Neural cell (in vitro differentiated cells): ENCODE data around the gene MGAT5B.

Experiments used
- EP300 ChIP-seq: fragments of 450-650 bp; conservative IDR thresholded peaks from 2 replicates; pipeline ENCODE4 v1.6.1; 2014; ENCODE audit warnings: antibody characterized with exemption, mild to moderate bottlenecking, moderate library complexity; ENCODE audit not compliant: poor library complexity, severe bottlenecking
- EZH2 ChIP-seq: fragments of 200-600, 300-800 bp; shearing (Covaris generic), sonication (generic); IDR thresholded peaks from 2 replicates; pipeline ENCODE4 v1.6.1; 2014; ENCODE audit warnings: antibody characterized with exemption, low read length, borderline replicate concordance, mild to moderate bottlenecking; ENCODE audit not compliant: insufficient read depth, poor library complexity, severe bottlenecking
- MXI1 ChIP-seq: fragments of 450-650 bp; conservative IDR thresholded peaks from 2 replicates; pipeline ENCODE4 v1.6.1; 2014; ENCODE audit warnings: antibody characterized with exemption, mild to moderate bottlenecking; ENCODE audit not compliant: poor library complexity, severe bottlenecking
- POLR2AphosphoS5 ChIP-seq: IDR thresholded peaks from 2 replicates; pipeline ENCODE4 v1.6.1; 2012
- RAD21 ChIP-seq: fragments of 450-650 bp; conservative IDR thresholded peaks from 2 replicates; pipeline ENCODE4 v1.6.1; 2014; ENCODE audit warnings: antibody characterized with exemption, mild to moderate bottlenecking, moderate library complexity
- SMC3 ChIP-seq: fragments of 450-650 bp; conservative IDR thresholded peaks from 2 replicates; pipeline ENCODE4 v1.6.1; 2014; ENCODE audit warnings: antibody characterized with exemption, mild to moderate bottlenecking, moderate library complexity; ENCODE audit not compliant: poor library complexity
- TAF1 ChIP-seq: IDR thresholded peaks from 2 replicates; pipeline ENCODE4 v1.6.1; 2012; ENCODE audit warnings: low read depth
- TF ChIP-seq, protein P1 (sequence below): fragments of 450-650 bp; IDR thresholded peaks from 2 replicates; pipeline ENCODE4 v1.5.1; 2014; ENCODE audit warnings: antibody characterized with exemption, mild to moderate bottlenecking, moderate library complexity; ENCODE audit not compliant: poor library complexity, severe bottlenecking
- TF ChIP-seq, protein P2 (sequence below): IDR thresholded peaks from 2 replicates; pipeline ENCODE4 v1.6.1; 2012; ENCODE audit warnings: borderline replicate concordance

DNA sequence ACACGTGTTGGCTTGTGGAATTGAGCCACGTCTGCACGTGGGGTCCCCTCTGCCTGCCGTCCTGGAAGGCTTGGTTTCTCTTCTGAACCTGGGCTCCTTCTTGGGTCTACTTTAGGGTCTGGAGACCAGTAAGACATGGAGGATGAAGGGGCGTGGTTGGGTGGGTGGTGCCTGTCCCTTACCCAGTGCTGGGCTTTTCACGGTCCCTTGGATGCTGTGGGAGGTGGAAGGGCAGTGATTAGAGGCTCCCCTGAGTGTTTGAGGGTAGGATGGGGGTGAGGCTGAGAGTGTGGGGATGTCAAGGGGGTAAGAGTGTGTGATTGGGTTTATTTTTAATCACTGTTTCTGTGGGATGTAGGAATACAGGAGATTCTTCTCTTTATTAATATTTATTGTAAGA lies 38.3 kb downstream of the MGAT5B start:
- TF ChIP-seq SMC3 (no peak), EZH2 (no peak), POLR2AphosphoS5 (no peak), RAD21 (no peak), EP300 (no peak), MXI1 (no peak), TAF1 (no peak)
- TF ChIP-seq, protein P1, sequence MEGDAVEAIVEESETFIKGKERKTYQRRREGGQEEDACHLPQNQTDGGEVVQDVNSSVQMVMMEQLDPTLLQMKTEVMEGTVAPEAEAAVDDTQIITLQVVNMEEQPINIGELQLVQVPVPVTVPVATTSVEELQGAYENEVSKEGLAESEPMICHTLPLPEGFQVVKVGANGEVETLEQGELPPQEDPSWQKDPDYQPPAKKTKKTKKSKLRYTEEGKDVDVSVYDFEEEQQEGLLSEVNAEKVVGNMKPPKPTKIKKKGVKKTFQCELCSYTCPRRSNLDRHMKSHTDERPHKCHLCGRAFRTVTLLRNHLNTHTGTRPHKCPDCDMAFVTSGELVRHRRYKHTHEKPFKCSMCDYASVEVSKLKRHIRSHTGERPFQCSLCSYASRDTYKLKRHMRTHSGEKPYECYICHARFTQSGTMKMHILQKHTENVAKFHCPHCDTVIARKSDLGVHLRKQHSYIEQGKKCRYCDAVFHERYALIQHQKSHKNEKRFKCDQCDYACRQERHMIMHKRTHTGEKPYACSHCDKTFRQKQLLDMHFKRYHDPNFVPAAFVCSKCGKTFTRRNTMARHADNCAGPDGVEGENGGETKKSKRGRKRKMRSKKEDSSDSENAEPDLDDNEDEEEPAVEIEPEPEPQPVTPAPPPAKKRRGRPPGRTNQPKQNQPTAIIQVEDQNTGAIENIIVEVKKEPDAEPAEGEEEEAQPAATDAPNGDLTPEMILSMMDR, result no peak
- TF ChIP-seq, protein P2, sequence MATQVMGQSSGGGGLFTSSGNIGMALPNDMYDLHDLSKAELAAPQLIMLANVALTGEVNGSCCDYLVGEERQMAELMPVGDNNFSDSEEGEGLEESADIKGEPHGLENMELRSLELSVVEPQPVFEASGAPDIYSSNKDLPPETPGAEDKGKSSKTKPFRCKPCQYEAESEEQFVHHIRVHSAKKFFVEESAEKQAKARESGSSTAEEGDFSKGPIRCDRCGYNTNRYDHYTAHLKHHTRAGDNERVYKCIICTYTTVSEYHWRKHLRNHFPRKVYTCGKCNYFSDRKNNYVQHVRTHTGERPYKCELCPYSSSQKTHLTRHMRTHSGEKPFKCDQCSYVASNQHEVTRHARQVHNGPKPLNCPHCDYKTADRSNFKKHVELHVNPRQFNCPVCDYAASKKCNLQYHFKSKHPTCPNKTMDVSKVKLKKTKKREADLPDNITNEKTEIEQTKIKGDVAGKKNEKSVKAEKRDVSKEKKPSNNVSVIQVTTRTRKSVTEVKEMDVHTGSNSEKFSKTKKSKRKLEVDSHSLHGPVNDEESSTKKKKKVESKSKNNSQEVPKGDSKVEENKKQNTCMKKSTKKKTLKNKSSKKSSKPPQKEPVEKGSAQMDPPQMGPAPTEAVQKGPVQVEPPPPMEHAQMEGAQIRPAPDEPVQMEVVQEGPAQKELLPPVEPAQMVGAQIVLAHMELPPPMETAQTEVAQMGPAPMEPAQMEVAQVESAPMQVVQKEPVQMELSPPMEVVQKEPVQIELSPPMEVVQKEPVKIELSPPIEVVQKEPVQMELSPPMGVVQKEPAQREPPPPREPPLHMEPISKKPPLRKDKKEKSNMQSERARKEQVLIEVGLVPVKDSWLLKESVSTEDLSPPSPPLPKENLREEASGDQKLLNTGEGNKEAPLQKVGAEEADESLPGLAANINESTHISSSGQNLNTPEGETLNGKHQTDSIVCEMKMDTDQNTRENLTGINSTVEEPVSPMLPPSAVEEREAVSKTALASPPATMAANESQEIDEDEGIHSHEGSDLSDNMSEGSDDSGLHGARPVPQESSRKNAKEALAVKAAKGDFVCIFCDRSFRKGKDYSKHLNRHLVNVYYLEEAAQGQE, result no peak
